Peyer's patch (tissue), 4 donors: Measurements from ENCODE around the gene ADGRL3. TPM values are rescaled to one million over a fixed set of nuclear protein-coding genes. Genes with fewer than 3 reads are reported as not detected.
"Not testable (repeated sequence)": the region's sequence is repeated elsewhere in the genome, so short reads cannot be mapped to it uniquely, and the experiment has no call there.

Experiments used
- DNase-seq, 3 donors: peaks; one replicate each; pipeline ENCODE4 v3.0.0-alpha.2; 2017 to 2019
- H3K27ac ChIP-seq, 4 donors: fragments of 200-600 bp; sonication (generic); one replicate each; pipeline ENCODE4 v1.5.1; 2016 to 2019
- H3K27me3 ChIP-seq, 2 donors: fragments of 200-600 bp; sonication (generic); one replicate each; pipeline ENCODE4 v1.5.1; 2019
- H3K36me3 ChIP-seq, 3 donors: fragments of 200-600 bp; sonication (generic); one replicate each; pipeline ENCODE4 v1.5.1; 2016 to 2019
- H3K4me1 ChIP-seq, 4 donors: fragments of 200-600 bp; sonication (generic); one replicate each; pipeline ENCODE4 v1.5.1; 2016 to 2019
- H3K4me3 ChIP-seq, 4 donors: fragments of 200-600 bp; sonication (generic); 1 replicate in 3 of 4; 2 replicates in 1 of 4; pipeline ENCODE4 v1.5.1; 2016 to 2019; ENCODE audit warnings: mild to moderate bottlenecking in 1 of 4
- H3K9me3 ChIP-seq, 4 donors: fragments of 200-600 bp; sonication (generic); one replicate each; pipeline ENCODE4 v1.5.1; 2016 to 2019; ENCODE audit warnings: mild to moderate bottlenecking in 1 of 4
- POLR2A ChIP-seq, 2 donors: fragments of 450-650 bp; IDR thresholded peaks; one replicate each; pipeline ENCODE4 v1.5.1; 2017; ENCODE audit warnings: antibody characterized with exemption in 2 of 2, mild to moderate bottlenecking in 2 of 2, moderate library complexity in 2 of 2
- total RNA-seq, 4 donors: library from RNA; depleted of rRNA; stranded (reverse); fragments of >200 nt; gene quantifications; one replicate each; pipeline ENCODE4 v1.1.0, GENCODE V29; 2016
- TF ChIP-seq, protein P1 (sequence below), 6 experiments: fragments of 450-650 bp in 4 of 6; fragments of 200-600 bp in 2 of 6; sonication (generic) in 1 of 6; IDR thresholded peaks; one replicate each; pipeline ENCODE4 v1.5.1; 2017 to 2019; ENCODE audit warnings: antibody characterized with exemption in 6 of 6, mild to moderate bottlenecking in 3 of 6, moderate library complexity in 1 of 6

ADGRL3 gene
- total RNA-seq, 4 donors from 2014 or later = 3.7 to 39.6 (median 9.1) TPM

DNA sequence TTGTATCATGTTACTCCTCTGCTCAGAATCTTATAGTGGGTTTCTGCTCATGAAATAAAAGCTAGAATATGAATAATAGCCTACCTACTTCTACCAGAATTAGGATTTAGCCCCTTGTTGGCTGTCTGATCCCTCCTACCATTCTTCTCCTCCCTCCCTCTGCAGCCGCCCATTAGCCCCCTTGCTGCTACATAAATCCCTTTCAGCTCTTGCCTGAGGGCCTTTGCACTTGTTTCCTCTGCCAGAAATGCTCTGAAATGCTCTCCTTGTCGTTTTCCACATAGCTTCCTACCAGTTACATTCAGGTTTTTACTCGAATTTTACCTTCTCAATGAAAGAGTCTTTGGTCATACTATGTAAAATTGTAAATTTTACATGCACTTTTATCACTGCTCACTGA lies 159.2 kb downstream of the ADGRL3 start:
- H3K36me3 ChIP-seq = no peaks in the 10 kb centered on the region
- TF ChIP-seq, protein P1, sequence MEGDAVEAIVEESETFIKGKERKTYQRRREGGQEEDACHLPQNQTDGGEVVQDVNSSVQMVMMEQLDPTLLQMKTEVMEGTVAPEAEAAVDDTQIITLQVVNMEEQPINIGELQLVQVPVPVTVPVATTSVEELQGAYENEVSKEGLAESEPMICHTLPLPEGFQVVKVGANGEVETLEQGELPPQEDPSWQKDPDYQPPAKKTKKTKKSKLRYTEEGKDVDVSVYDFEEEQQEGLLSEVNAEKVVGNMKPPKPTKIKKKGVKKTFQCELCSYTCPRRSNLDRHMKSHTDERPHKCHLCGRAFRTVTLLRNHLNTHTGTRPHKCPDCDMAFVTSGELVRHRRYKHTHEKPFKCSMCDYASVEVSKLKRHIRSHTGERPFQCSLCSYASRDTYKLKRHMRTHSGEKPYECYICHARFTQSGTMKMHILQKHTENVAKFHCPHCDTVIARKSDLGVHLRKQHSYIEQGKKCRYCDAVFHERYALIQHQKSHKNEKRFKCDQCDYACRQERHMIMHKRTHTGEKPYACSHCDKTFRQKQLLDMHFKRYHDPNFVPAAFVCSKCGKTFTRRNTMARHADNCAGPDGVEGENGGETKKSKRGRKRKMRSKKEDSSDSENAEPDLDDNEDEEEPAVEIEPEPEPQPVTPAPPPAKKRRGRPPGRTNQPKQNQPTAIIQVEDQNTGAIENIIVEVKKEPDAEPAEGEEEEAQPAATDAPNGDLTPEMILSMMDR (IDR thresholded peaks at IDR 0.05) = no peak
- no peak for TF ChIP-seq POLR2A (IDR thresholded peaks at IDR 0.05)
- no peak for DNase-seq
- no peak overlapping the region for H3K4me3 ChIP-seq
- no peaks in the 10 kb centered on the region for H3K27me3 ChIP-seq
- no peaks in the 10 kb centered on the region for H3K9me3 ChIP-seq
- no peaks in the 10 kb centered on the region for H3K4me1 ChIP-seq
- H3K27ac ChIP-seq = no peak overlapping the region

DNA sequence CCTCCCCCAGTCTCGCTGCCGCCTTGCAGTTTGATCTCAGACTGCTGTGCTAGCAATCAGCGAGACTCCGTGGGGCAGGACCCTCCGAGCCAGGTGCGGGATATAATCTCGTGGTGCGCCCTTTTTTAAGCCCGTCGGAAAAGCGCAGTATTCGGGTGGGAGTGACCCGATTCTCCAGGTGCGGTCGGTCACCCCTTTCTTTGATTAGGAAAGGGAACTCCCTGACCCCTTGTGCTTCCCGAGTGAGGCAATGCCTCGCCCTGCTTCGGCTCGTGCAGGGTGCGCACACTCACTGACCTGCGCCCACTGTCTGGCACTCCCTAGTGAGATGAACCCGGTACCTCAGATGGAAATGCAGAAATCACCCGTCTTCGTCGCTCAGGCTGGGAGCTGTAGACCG lies 172.7 kb downstream of the ADGRL3 start:
- not testable (repeated sequence) for H3K9me3 ChIP-seq, H3K4me3 ChIP-seq, H3K36me3 ChIP-seq, H3K27me3 ChIP-seq, H3K4me1 ChIP-seq, DNase-seq, H3K27ac ChIP-seq

DNA sequence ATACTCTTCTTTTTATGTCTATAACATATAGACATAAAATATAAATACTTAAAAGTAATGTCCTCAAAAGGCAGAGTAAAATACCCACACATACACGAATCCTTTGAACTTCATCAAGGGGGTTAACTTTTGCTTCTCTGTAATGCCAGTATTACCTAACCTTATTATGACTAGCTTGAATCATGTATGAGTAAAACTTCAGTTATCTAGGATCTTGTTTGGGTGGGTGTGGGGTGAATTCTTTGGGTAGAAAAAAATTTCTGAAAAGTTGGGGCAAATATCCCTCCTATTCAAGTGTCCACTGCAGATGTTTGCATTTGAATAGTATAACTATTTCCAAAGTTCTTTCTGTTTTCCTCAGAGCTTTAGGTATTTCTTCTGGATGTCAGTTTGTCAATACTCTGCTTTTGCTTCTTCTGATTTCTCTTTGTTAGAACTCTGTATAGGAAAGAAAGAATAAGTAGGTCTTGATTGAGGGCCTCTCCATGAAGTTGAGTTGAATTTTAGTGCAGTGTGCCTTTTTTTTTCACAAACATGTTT lies 173.8 kb downstream of the ADGRL3 start:
- H3K4me3 ChIP-seq = no peak overlapping the region
- TF ChIP-seq, protein P1 (IDR thresholded peaks at IDR 0.05) = no peak
- TF ChIP-seq POLR2A (IDR thresholded peaks at IDR 0.05) = no peak
- DNase-seq = no peak

DNA sequence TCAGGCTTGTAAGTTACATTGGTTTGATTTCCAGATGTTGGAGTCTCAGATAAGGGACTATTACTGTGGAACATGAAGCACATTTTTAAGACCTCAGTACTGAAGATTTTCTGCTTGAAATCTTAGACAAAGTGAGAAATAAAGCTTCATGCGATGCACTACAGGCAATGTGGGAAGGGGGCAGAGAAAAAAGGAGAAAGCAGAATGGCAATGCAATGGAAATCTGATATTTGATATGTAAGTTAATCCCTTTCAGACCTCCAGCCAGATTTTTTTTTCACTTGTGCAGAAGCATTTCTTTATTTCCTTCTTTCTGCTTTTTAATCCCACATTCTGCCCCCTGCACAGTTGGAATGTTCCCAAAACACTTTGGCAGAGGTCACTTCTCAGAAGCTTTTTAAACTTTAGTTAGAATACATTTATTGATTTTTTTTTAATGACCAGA lies 174.3 kb downstream of the ADGRL3 start:
- no peaks in the 10 kb centered on the region for H3K27me3 ChIP-seq
- H3K36me3 ChIP-seq = no peaks in the 10 kb centered on the region
- no peak for DNase-seq
- no peaks in the 10 kb centered on the region for H3K4me1 ChIP-seq
- no peak for TF ChIP-seq POLR2A (IDR thresholded peaks at IDR 0.05)
- TF ChIP-seq, protein P1 (IDR thresholded peaks at IDR 0.05) = no peak
- no peak overlapping the region for H3K27ac ChIP-seq
- no peaks in the 10 kb centered on the region for H3K9me3 ChIP-seq
- H3K4me3 ChIP-seq = no peak overlapping the region

More for the DNA sequence above, 173.8 kb downstream of the ADGRL3 start:
- H3K36me3 ChIP-seq = no peaks in the 10 kb centered on the region
- H3K27me3 ChIP-seq = no peaks in the 10 kb centered on the region
- no peaks in the 10 kb centered on the region for H3K9me3 ChIP-seq
- H3K27ac ChIP-seq = no peak overlapping the region
- no peaks in the 10 kb centered on the region for H3K4me1 ChIP-seq

DNA sequence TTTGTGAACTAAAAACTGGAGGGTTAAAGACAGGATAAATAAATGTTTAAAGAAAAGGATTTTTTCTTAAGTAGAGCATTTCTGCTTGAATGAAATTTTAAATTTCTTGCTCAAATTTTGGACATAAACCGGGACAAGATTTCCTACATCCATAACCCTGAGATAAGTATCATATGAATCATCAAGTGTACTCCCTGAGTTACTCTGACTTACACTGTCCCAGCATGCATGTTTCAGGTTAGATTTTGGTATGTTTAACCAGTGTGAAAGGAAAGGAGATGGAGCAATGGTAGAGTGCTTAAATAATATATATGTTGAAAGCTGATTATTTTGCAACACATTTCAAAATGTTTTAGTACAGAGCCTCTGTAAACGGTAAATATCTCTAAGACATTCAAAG lies 175.2 kb downstream of the ADGRL3 start:
- Histone ChIP-seq H3K27ac (no peak overlapping the region), H3K4me3 (no peak overlapping the region), H3K27me3 (no peaks in the 10 kb centered on the region), H3K9me3 (no peaks in the 10 kb centered on the region), H3K36me3 (no peaks in the 10 kb centered on the region), H3K4me1 (no peaks in the 10 kb centered on the region)
- DNase-seq = no peak
- TF ChIP-seq, protein P1 (IDR thresholded peaks at IDR 0.05) = no peak
- no peak for TF ChIP-seq POLR2A (IDR thresholded peaks at IDR 0.05)

DNA sequence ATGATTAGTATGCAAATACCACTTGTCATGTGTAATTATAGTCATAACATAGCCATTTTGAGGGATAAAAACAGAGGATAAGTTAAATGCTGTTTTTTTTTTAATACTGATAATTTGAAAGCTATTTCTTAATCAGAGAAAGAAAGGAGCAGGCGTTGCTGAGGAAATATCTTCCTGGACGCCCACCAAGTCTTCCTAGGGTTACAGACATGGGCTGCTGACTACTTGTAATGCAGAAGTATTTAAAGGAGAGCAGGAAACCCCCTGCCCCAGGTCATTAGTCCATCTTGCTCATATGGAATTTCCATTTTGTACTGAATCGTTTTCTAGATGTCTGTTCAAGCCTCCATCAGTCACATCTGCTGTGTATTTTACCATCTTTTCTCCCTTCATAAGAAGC lies 176.2 kb downstream of the ADGRL3 start:
- Histone ChIP-seq H3K9me3 (no peaks in the 10 kb centered on the region), H3K27ac (no peak overlapping the region), H3K36me3 (no peaks in the 10 kb centered on the region), H3K4me3 (no peak overlapping the region), H3K4me1 (no peaks in the 10 kb centered on the region), H3K27me3 (no peaks in the 10 kb centered on the region)
- DNase-seq = no peak
- TF ChIP-seq POLR2A (IDR thresholded peaks at IDR 0.05) = no peak
- TF ChIP-seq, protein P1 (IDR thresholded peaks at IDR 0.05) = no peak
